NCI-H1417 (cell line): ENCODE measurements around the gene PGAM2.

Experiments
- DNase-seq, 3 experiments: peaks; one replicate each; lab custom pipeline; 2025; lab: John Stamatoyannopoulos, UW

PGAM2 gene

DNA sequence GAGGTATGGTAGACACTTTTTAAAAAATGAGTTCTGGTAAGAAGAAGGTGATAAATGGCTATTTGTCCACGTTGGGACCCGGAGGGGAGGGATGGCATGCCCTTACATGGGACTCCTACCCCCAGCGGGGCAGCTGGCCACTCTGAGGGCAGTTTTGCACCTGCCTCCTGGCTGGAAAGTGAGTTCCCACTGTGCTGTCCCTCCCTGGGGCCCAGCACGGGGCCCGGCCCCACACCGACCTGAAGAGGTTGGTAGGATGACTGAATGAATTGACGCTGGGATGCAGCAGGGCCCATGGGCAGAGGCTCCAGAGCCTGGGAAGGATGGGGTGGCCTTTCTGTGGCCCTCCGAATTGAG, 38.2 kb upstream of the PGAM2 start:
- DNase-seq: no peak

DNA sequence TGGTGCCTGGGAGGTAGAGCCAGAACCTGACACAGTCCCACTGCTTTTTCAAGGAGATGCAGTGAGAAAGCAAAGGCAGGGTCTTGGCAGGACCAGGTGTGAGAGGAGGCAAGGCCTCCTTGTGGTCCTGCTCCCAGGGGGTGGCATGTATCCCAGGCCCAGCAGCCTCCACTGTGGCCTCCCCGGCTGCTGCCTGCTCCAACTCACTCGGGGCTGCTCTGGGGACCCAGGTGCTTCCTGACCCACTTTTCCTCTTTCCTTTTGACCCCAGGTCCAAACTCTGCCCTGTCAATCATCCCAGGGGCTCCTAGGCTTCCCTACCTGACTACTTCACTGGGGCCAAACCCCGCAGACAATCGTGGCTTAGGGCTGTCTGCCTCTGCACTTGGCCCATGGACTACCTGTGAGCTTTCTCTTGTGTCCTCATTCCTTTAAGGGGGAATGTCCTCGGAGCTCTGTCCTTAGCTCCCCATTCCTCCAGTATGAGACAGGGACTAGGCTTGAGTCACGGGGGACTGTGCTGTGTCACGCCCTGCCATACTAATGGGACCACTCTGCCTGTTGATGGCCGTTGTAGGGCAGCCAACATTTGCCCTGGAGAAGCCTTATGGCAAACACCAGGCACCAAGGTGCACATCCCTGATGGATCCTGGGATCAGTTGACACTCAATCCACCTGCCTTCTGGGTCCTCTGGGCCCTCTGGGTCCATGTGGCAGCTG, 37.6 kb upstream of the PGAM2 start:
- no peak for DNase-seq

DNA sequence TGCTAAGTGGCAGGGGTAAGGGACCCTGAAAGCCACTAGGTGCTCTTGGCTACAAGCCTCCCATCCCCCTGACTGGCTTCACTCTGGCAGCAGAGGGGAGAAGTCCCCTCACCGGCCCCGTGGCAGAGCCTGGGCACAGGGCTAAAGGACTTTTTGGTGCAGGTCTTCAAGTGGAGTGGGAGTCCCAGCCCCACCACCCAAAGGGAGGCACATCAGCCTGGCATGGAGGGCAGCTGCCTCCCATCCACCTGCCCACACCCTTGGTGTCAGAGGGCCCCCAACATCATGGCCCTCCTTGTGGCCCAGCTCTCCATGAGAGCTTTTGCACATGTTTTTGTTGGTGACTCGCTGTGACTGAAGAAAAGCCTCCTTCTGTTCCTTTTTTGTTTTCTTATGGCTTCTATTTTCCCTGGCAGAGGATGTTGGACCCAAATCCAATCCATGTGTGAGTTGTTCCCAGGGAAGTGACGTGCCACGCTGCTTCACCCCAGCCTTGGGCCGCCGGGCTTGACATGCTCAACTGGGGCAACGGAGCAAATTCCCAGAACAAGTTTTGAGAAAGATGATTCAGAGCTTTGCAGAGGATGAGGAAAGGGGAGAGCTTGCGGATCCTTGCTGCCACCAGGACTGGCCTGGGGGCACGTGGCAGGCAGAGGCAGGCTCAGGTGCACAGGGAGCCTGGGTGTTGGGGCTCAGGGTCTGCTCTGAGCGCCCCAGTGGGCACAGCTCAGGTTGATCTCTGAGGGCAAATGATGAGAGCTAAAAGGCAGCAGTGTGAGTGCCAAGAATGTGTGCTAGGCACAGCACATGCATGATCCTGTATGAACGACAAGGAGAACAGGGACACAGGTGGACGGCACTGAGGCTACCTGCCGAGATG, 36.8 kb upstream of the PGAM2 start:
- DNase-seq: no peak

DNA sequence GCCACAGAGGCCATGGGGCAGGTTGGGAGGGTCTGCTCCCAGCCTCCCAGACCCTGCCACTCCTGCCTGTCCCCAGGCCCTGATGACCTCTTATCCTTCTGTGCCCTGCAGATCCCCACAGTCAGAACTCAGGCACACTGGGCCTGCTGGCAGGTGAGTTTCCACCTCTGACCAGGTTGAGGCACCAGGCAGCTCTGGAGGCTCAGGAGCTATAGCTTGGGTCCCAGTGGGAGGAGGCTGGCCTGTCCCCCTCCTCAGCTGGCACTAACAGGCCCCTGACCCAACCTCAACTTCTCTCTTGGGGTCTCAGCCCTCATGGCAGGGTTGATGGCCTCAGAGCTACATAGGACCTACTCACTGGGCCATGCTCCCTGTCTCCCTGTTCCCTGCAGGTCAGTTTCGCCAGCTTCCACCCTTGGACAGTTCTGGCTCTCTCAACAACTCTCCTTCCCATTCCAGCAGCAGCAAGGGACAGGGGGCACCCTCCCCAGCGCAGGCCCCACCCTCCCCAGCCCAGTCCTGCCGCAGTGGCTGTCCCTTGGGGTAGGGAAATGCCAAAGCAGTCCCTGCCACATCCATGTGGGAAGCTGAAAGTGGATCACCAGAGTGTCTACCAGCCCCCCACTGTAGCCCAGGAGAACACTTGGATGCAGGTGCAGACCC, 36.1 kb upstream of the PGAM2 start:
- no peak for DNase-seq

DNA sequence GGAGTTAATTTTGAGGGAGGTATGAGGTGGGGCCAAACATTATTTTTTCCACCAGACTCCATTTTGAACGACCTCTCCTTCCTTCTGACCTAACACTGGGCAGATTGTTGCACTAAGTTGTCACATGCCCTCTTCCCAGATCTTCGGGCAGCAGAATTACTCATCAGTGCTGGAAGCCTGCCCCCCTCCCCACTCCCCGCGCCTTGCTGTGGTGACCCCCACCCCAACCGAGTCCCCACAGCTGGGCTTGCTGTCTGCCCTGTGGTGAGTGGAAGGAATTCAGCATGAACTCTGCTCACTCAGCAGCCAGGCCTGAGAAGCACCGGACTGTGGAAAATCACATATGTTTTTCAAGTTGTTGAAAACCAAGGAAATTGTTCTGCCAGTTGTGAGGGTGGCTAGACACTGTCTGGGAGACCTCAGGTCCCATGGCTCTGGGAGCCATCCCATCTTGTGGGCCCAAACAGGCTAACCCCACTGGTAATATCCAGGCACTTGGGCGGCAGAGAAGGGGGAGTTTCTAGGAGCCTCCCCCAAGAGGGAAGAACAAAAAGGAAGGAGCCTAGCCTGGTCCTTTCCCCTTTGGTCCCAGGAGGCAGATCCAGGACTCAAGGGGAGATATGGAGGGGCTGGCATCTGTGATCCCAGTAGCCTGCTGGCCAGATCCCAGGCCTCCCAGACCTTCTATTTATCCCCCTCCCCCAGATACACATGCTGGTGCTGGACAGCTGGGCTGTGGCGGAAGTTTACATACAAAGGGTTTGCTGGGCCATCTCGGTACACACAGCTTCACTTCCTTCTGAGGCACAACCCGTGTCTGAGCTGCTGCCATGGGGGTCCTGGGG, 35.3 kb upstream of the PGAM2 start:
- DNase-seq: no peak

DNA sequence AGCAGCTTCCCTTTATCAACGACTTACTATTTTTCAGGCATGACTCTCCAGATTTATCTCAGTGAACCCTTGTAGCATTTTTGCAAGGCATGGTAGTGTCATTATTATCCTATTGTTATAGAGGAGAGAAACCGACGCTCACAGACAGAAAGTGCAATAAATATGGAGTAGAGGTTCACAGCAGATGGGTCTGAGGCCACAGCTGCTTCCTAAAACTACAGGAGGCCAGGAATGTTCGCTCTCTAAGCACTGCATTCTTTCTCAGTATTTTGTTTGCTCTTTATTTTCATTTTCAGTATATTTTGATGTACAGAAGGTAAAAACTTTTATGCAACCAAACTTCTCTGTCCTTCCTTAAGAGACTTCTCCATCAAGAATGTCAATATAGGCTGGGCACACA, 34.3 kb upstream of the PGAM2 start:
- DNase-seq: peak in 1 of 3 experiments; percentile 7

DNA sequence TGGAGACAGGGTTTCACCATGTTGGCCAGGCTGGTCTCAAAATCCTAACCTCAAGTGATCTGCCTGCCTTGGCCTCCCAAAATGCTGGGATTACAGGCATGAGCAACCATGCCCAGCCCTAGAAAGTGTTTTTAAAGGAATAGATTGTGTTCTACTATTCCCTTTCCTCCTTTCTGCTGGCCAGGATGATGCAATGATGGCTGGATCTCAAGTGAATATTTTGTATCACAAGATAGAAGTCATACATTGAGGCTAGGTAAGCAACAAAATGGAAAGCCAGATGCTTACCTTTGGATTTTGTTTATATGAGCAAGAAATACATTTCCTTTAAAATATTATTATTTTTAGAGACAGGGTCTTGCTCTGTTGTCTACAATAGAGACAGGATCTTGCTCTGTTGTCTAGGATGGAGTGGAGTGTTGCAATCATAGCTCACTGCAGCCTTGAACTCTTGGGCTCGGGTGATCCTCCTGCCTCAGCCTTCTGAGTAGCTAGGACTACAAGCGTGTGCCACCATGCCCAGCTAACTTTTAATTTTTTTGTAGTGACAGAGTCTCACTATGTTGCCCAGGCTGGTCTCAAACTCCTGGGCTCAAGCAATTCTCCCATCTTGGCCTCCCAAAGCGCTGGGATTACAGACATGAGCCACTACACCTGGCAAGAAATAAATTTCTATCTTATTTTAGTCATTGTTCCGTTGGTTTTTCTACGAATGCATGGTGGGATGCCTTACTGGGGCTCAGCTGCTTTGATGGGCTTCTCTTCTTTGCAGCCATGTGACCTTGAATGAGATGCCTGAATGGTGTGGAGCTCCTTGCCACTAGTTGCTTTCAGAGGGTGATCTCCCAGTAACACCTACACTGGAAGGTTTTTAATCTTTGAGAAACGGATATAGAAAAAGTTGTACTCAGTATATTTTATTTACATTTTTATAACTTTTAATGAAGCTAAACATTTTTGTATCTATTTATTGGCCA, 33.0 kb upstream of the PGAM2 start:
- DNase-seq: no peak

DNA sequence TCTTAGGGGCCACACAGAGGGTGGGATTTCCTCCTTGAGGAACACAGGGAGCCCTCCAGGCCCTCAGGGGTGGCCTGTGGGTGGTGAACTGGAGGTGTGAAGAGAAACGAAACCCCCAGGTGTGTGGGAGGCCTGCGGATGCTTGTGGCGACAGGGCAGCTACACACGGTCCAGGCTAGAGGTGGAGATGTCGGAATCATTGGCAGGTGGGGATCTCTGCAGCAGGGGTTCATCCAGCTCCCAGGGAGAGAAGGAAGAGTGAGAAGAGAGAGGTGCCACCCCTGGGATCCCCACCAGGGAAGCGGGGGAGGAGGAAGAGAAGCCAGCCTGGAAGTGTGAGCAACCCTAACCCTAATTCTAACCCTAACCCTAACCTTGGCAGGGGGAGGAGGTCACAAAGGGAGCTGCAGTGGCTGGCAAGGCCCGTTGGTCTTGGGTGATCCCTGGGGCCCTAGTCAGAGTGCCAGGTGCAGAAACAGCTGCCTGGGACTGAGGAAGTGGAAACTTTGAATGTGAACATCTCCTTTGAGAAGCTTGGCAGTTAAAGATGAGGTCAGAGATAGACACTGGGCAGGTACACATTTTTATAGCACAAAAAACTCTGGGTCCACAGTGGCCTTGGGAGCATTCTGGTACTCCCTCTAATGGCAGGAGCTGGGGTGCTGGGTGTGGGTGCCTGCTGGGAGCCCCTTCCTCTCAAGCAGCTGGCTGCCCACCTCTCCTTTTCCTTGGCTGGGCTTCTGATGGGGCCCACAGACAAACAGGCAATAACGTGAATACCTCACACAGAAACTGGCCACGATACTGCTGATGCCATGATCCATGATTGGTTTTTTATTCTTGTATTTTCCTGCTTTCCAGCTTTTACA, 31.9 kb upstream of the PGAM2 start:
- DNase-seq: no peak

DNA sequence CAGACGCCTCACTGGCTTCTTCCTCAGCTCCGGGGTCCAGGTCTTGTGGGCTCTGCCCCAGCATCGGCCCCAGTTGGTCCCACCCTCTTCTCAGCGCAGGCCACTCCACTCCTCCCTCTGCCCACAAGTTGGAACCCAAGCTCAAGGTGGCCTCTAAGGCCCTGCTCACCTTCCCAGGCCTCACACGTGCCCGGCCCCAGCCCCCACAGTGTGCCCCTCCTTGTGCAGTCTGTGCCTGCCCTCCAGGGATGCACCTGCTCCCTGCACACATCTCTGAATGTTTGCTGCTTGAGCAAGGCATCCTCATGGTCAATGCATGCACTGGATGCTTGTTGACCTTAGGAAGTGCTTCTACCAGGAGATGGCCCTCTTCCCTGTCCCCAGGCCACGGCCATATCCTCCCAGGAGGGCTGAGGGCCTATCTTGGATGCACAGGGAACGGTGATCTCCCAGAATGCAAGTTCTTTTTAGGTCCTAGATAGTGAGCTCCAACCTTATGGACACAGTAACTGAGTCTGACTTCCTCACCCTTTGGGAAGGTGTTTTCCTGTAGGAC, 31.0 kb upstream of the PGAM2 start:
- no peak for DNase-seq

DNA sequence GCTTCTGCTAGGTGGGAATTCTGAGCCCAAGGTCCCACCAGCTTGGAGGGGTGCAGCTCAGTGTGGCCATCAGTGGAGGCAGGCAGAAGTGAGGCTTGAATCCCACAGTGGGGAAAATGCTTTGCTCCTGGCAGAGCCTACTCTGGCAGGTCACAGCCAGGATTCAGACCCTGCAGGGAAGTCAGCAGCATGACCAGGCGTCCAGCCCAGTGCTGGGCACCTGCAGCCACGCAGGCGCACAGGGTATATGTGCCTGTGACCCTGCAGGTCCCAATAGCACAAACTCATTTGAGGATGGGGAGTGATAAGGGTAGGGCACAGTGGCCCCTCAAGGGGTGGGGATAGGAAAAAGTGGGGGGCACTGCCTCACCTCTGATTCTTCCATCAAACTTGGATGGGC, 30.4 kb upstream of the PGAM2 start:
- no peak for DNase-seq

DNA sequence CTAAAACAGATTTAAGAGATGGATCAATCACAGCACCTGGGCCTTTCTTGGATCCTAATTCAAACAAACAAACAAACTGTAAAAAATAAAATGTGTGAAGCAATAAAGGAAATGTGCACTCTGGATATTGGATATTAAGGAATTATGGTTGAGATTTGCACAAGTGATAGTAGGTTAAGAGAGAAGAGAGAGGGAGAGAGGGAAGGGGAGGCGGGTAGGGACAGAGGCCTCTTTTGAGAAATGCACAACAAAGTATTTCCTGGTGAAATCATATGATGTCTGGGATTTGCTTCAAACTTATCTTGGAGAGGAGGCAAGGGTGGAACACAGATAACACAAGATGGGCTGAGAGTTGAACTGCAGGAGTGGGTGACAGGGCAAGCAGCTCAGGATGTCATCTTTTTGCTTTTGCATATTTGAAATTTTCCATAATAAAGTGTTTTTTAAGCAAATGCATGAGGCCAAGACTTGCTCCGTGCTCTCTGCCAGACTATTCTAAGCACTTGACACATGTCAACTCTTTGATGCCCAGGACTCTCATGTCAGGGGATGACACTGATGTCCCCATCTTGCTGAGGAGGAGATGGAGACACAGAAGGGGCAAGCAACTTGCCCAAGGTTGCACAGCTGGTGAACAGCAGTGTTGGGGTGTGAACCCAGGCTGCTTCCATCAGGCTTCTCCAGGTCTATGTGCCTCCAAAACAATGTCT, 29.7 kb upstream of the PGAM2 start:
- no peak for DNase-seq

DNA sequence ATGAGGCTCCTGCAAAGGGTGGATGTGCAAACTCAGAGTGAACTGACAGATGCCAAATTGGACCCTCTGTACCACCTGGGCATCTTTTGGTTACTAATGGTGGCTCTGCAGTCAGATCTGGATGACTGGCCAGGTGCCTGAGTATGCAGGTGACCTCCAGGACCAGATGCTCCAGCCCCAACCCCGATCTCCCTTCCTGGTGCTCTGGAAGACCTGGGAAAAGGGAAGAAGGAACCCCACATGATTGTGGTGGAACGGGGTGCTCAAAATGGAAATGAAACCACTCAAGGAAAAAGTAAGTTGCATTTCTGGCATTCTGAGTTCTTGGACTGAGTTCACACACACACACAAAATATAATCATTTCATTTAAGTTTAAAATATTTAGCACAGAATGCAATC, 29.0 kb upstream of the PGAM2 start:
- DNase-seq: no peak

DNA sequence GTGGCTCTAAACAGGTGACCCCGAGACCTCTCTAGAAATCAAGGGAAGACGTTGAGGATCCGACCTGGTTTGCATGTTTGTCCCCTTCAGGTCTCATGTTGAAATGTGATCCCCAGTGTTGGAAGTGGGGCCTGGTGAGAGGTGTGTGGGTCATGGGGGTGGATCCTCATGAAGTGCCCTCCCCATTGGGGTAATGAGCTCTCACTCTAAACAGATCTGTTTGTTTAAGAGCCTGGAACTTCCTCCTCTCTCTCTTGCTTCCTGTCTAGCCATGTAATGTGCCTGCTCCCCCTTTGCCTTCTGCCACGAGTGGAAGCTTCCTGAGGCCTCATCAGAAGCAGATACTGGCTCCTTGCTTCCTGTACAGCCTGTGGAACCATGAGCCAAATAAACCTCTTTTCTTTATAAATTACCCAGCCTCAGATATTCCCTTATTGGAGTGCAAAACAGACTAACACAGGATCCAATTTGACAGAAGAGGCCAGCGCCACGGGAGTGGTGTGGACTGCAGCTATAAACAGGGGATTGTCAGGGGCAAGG, 27.8 kb upstream of the PGAM2 start:
- DNase-seq: no peak

DNA sequence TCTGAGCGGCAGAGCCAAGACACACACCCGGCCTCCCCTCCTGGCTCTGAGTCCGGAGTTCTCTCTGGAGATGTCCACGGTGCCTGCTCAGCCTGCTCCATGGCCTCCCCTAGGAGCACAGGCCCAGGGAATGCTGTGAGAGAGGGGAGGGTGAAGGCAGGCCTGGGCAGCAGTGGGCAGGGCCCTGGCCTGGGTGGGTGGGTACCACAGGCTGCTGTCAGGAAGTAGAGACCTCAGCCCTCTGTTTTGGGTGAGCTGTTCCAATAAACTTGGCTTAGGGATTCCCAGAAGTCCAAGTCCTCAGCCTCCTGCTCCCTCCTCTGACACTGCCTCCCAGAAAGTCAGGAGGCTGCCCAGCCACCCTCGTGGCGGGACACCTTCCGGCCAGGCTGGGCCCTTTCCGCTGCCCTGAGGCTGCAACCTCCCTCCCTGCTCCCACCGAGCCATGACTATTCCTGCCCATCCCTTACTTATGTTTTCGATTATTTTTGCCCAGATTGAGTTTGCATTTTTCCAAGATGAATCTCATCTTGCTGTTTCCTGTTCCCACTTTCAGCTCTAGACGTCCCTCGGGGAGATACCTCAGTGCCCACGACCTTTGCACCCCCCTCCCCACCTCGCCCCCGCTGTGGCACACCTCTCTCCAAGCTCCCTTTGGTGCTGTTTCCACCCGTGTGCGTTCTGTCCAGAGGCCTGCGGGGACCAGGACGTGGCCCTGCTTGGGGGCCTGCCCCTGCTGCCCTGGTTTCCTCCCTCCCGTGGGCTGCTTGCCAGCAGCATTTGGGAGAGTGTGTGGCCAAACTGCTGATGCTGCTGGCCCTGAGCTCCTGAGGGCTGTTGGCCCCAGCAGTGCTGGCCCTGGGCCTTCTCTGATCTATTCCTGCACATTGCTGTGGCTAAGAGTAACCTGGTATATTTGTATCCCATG, 22.8 kb upstream of the PGAM2 start:
- no peak for DNase-seq

DNA sequence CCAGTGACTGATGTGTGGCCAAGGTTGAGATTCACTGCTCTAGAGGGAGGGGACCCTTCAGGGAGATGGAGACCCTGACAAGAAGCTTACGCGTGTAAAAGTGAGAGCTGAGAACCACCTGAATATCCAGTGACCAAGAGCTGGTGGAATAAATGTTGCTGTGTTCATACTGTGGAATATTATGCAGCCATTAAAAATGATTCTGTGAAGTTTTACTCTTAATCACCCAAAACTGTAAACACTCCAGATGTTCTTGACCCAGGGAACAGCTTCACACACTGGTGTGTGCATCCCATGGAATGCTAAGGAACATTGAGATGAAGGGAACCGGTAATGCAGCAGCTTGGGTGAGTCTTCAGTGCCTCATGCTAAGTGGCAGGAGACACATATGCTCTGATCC, 21.3 kb upstream of the PGAM2 start:
- DNase-seq: no peak

DNA sequence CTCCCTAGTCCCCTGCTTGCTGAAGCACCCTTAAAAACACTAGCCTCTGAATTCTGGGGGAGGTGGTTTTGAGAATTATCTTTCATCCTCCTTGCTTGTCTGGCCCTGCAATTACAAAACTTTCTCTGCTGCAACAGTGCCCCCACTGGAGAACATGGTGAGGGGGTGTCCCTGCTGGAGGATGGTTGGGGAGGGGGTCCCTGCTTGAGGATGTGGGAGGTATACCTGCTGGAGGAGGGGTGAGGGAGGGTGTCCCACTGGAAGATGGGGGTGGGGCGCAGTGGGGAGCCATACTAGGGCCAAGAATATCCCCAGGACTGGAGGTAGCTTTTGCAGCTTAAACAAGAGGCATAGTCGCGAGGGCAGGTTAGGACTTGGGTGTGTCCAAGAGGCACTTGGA, 20.2 kb upstream of the PGAM2 start:
- no peak for DNase-seq

DNA sequence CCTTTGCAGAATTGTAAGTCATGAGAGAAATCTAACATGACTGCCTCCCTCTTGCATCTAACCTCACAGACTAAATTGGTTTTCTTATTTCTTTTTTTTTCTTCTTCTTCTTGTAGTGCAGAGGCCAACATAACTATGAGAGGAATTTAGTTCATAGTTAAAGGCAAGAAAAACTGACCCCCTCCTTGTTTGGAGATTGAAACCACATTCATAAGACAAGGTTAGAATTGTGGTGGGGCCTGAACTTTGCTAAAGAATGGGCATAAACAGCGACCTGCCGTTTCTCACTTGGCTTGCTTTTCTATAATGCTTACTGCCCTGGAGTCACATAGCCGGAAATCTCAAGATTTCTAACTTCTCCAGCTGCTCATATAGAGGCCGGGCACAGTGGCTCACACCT, 19.3 kb upstream of the PGAM2 start:
- DNase-seq: no peak

DNA sequence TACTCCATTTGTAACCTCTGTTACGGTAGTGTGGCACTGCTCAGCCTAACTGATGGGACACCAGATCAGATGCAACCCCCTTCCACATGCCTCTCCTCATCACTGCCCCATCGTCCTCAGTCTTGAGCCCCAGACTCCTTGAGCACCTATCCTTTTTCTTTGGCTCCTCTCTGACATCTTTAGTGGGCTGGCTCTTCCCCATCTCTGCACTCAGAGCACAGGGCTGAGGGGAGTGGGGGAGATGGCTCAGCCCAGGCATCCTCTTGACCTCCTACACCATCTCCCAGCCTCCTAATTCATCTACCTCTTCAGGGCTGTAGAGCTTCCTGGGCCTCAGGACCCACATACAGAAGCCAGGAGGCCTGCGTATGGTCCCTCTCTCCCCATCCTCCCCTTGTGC, 18.4 kb upstream of the PGAM2 start:
- no peak for DNase-seq
